H9 (cell line): Measurements from ENCODE around the gene LPXN. TPM values are rescaled to one million over a fixed set of nuclear protein-coding genes. Genes with fewer than 3 reads are reported as not detected.

Experiments used
- DNase-seq: peaks from one replicate; pipeline ENCODE4 v3.0.0-alpha.2; 2017
- H2AFZ ChIP-seq: one replicate; pipeline ENCODE4 v1.6.1; 2013; ENCODE audit warnings: mild to moderate bottlenecking, low read length, control low read depth, moderate library complexity
- H2AK5ac ChIP-seq: 2 replicates; pipeline ENCODE4 v1.6.1; 2013; ENCODE audit warnings: low read length, control low read depth, mixed read lengths; ENCODE audit not compliant: insufficient read length
- H2BK120ac ChIP-seq: one replicate; pipeline ENCODE4 v1.6.1; 2013; ENCODE audit warnings: low read depth, mild to moderate bottlenecking, low read length, control low read depth, inconsistent platforms; ENCODE audit not compliant: poor library complexity, severe bottlenecking
- H2BK12ac ChIP-seq: 2 replicates; pipeline ENCODE4 v1.6.1; 2013; ENCODE audit warnings: low read length, control low read depth, mixed read lengths, low read depth; ENCODE audit not compliant: insufficient read length
- H2BK15ac ChIP-seq: 2 replicates; pipeline ENCODE4 v1.6.1; 2013; ENCODE audit warnings: low read depth, low read length, control low read depth
- H2BK20ac ChIP-seq: one replicate; pipeline ENCODE4 v1.6.1; 2013; ENCODE audit warnings: low read depth, mild to moderate bottlenecking, low read length, control low read depth, inconsistent platforms; ENCODE audit not compliant: poor library complexity, severe bottlenecking
- H2BK5ac ChIP-seq: 2 replicates; pipeline ENCODE4 v1.6.1; 2013; ENCODE audit warnings: low read length, control low read depth, mixed read lengths; ENCODE audit not compliant: insufficient read length
- H3K14ac ChIP-seq: 2 replicates; pipeline ENCODE4 v1.6.1; 2013; ENCODE audit warnings: low read length, control low read depth; ENCODE audit not compliant: insufficient read depth
- H3K18ac ChIP-seq: 2 replicates; pipeline ENCODE4 v1.6.1; 2013; ENCODE audit warnings: low read depth, mild to moderate bottlenecking, mixed read lengths, low read length, control low read depth; ENCODE audit not compliant: insufficient read length
- H3K23ac ChIP-seq: 2 replicates; pipeline ENCODE4 v1.6.1; 2013; ENCODE audit warnings: low read length, control low read depth, mixed read lengths, low read depth; ENCODE audit not compliant: insufficient read length
- H3K23me2 ChIP-seq: 2 replicates; pipeline ENCODE4 v1.6.1; 2013; ENCODE audit warnings: low read depth, mild to moderate bottlenecking, mixed read lengths, low read length, control low read depth; ENCODE audit not compliant: insufficient read length, poor library complexity, severe bottlenecking
- H3K27ac ChIP-seq: 2 replicates; pipeline ENCODE4 v1.5.1; 2013; ENCODE audit warnings: low read length, control low read depth, mixed read lengths, low read depth; ENCODE audit not compliant: insufficient read length
- H3K27me3 ChIP-seq: 2 replicates; pipeline ENCODE4 v1.6.1; 2013; ENCODE audit warnings: low read length, control low read depth, inconsistent platforms; ENCODE audit not compliant: insufficient read depth
- H3K4ac ChIP-seq: 2 replicates; pipeline ENCODE4 v1.6.1; 2013; ENCODE audit warnings: low read depth, mild to moderate bottlenecking, control low read depth, inconsistent platforms, low read length, moderate library complexity
- H3K4me1 ChIP-seq: 2 replicates; pipeline ENCODE4 v1.6.1; 2013; ENCODE audit warnings: low read length, control low read depth, inconsistent platforms; ENCODE audit not compliant: insufficient read depth
- H3K4me2 ChIP-seq: 2 replicates; pipeline ENCODE4 v1.6.1; 2013; ENCODE audit warnings: low read length, control low read depth, mixed read lengths; ENCODE audit not compliant: insufficient read length, insufficient read depth
- H3K56ac ChIP-seq: 2 replicates; pipeline ENCODE4 v1.6.1; 2013; ENCODE audit warnings: low read depth, mild to moderate bottlenecking, mixed read lengths, low read length, control low read depth; ENCODE audit not compliant: insufficient read length
- H3K79me1 ChIP-seq: 2 replicates; pipeline ENCODE4 v1.6.1; 2013; ENCODE audit warnings: low read depth, mild to moderate bottlenecking, moderate library complexity, low read length, control low read depth, inconsistent platforms; ENCODE audit not compliant: insufficient read depth, poor library complexity, severe bottlenecking
- H3K79me2 ChIP-seq: 2 replicates; pipeline ENCODE4 v1.6.1; 2013; ENCODE audit warnings: low read length, control low read depth, inconsistent platforms; ENCODE audit not compliant: insufficient read depth
- H3K9ac ChIP-seq: 2 replicates; pipeline ENCODE4 v1.6.1; 2013; ENCODE audit warnings: low read length, control low read depth, mixed read lengths; ENCODE audit not compliant: insufficient read length; ENCODE audit errors: extremely low read depth
- H3K9me3 ChIP-seq: one replicate; pipeline ENCODE4 v1.6.1; 2013; ENCODE audit warnings: low read depth, low read length, inconsistent platforms; ENCODE audit not compliant: control insufficient read depth
- H3T11ph ChIP-seq: one replicate; pipeline ENCODE4 v1.6.1; 2013; ENCODE audit warnings: mild to moderate bottlenecking, low read length, control low read depth, inconsistent platforms
- H4K20me1 ChIP-seq: one replicate; pipeline ENCODE4 v1.6.1; 2013; ENCODE audit not compliant: control insufficient read depth, insufficient read length, insufficient read depth
- H4K5ac ChIP-seq: 2 replicates; pipeline ENCODE4 v1.6.1; 2013; ENCODE audit warnings: low read depth, mild to moderate bottlenecking, mixed read lengths, low read length, control low read depth; ENCODE audit not compliant: insufficient read length
- H4K8ac ChIP-seq: replicated peaks from 2 replicates; pipeline ENCODE4 v1.6.1; 2013; ENCODE audit warnings: low read length, control low read depth, mixed read lengths, low read depth; ENCODE audit not compliant: insufficient read length
- H4K91ac ChIP-seq: 2 replicates; pipeline ENCODE4 v1.6.1; 2013; ENCODE audit warnings: low read depth, mild to moderate bottlenecking, moderate library complexity, mixed read lengths, low read length, control low read depth; ENCODE audit not compliant: insufficient read length
- H3K27ac Mint-ChIP-seq, 3 experiments: 2 replicates in 2 of 3; 3 replicates in 1 of 3; pipeline ENCODE4 v1.8.0; 2020 to 2021; ENCODE audit warnings: mixed read lengths in 3 of 3, mild to moderate bottlenecking in 1 of 3, moderate library complexity in 1 of 3
- H3K27me3 Mint-ChIP-seq: 2 replicates; pipeline ENCODE4 v1.8.0; 2021; ENCODE audit warnings: low read depth, mild to moderate bottlenecking, moderate library complexity, mixed read lengths
- H3K36me3 Mint-ChIP-seq, 3 experiments: 2 replicates in 2 of 3; 3 replicates in 1 of 3; pipeline ENCODE4 v1.8.0; 2020 to 2021; ENCODE audit warnings: low read depth in 3 of 3, mixed read lengths in 3 of 3; ENCODE audit not compliant: insufficient read depth in 1 of 3
- H3K4me1 Mint-ChIP-seq, 2 experiments: 2 replicates each; pipeline ENCODE4 v1.8.0; 2020; ENCODE audit warnings: mixed read lengths in 2 of 2
- H3K4me3 Mint-ChIP-seq, 2 experiments: 2 replicates in 1 of 2; 3 replicates in 1 of 2; pipeline ENCODE4 v1.8.0; 2020 to 2021; ENCODE audit warnings: mild to moderate bottlenecking in 2 of 2, mixed read lengths in 2 of 2, moderate library complexity in 1 of 2
- H3K9me3 Mint-ChIP-seq, 2 experiments: 2 replicates in 1 of 2; 3 replicates in 1 of 2; pipeline ENCODE4 v1.8.0; 2020; ENCODE audit warnings: mild to moderate bottlenecking in 2 of 2, mixed read lengths in 2 of 2, moderate library complexity in 1 of 2
- CTCF ChIP-seq: fragments of 200-600 bp; sonication (generic); conservative IDR thresholded peaks from 3 replicates; pipeline ENCODE4 v1.8.0; 2021; ENCODE audit warnings: antibody characterized with exemption, mild to moderate bottlenecking
- WGBS: extraction: QIAGEN DNeasy Blood & Tissue Kit; methylation state at CpG from one replicate; pipeline ENCODE4 v1.1.7; 2013; ENCODE audit warnings: missing lambda C conversion rate, low lambda C conversion rate, mixed read lengths; ENCODE audit not compliant: insufficient read length; ENCODE audit errors: extremely low coverage; 5-methylcytosine and 5-hydroxymethylcytosine counted together
- total RNA-seq: library from RNA; stranded (reverse); gene quantifications from 2 replicates; pipeline ENCODE4 v1.2.1, GENCODE V29; 2021

Gene LPXN
- total RNA-seq, 1 experiment from 2014 or later = 1.4 TPM

DNA sequence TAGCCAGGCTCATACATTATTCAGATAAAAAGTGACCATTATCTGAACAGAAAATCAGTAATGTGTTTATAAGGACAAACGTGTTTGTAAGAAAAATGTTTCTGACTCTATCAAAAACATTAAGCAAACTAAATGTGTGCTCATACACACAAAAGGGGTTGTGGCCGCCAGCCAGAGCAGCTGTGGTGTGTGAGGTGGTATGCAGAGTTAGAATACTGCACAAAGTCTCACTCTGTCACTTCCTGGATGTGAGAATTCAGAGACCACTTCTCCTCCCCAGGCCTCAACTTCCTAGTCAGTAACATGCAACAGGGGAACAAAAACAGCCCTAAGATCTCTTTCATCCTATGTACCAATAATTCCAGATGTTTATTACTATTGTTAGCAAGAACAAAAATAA is 77.2 kb downstream of the LPXN start:
- H3K4me2 ChIP-seq = no peak overlapping the region
- H2BK120ac ChIP-seq = no peak overlapping the region
- H3T11ph ChIP-seq = no peak overlapping the region
- no peak overlapping the region for H4K5ac ChIP-seq
- Mint-ChIP-seq H3K9me3 (no peaks in the 10 kb centered on the region), H3K4me1 (no peaks in the 10 kb centered on the region), H3K27ac (no peak overlapping the region), H3K4me3 (no peak overlapping the region), H3K27me3 (no peaks in the 10 kb centered on the region; the same call in none of the 2 replicates), H3K36me3 (no peaks in the 10 kb centered on the region)
- H3K14ac ChIP-seq = no peak overlapping the region
- H2BK12ac ChIP-seq = no peak overlapping the region
- no peak for DNase-seq
- H2BK20ac ChIP-seq = no peak overlapping the region
- no CpG with 5 or more reads among the region's 2 CpGs for WGBS
- H3K56ac ChIP-seq = no peak overlapping the region
- H3K23me2 ChIP-seq = no peaks in the 10 kb centered on the region
- H3K27me3 ChIP-seq = no peaks in the 10 kb centered on the region
- H4K91ac ChIP-seq = no peak overlapping the region
- H4K20me1 ChIP-seq = no peaks in the 10 kb centered on the region
- H2AFZ ChIP-seq = no peak overlapping the region
- no peak for TF ChIP-seq CTCF
- no peak overlapping the region for H3K4ac ChIP-seq
- no peaks in the 10 kb centered on the region for H3K9me3 ChIP-seq
- H2BK5ac ChIP-seq = no peak overlapping the region
- no peak overlapping the region for H4K8ac ChIP-seq
- H3K79me1 ChIP-seq = no peaks in the 10 kb centered on the region
- H3K79me2 ChIP-seq = no peaks in the 10 kb centered on the region
- H3K18ac ChIP-seq = no peak overlapping the region
- H3K23ac ChIP-seq = no peak overlapping the region
- no peaks in the 10 kb centered on the region for H3K4me1 ChIP-seq
- no peak overlapping the region for H3K9ac ChIP-seq
- H2BK15ac ChIP-seq = no peak overlapping the region
- no peak overlapping the region for H3K27ac ChIP-seq
- H2AK5ac ChIP-seq = no peak overlapping the region
